ENCODE data around the gene METTL2A.
A peak's percentile ranks its signal among the peaks of the same experiment; 100 is the strongest.
"Not testable (repeated sequence)": the region's sequence is repeated elsewhere in the genome, so short reads cannot be mapped to it uniquely, and the experiment has no call there.

The METTL2A gene

GRCh38 chr17:62423647-62424461 is at the start of gene METTL2A:
Gene METTL2A, plus strand, starts transcription at chr17:62423897. Its CDS starts 6 bp downstream, at chr17:62423903.
- peak; percentile 95 for DNase-seq

- no peak for DNase-seq
These were observed 43.4 kb upstream of the METTL2A start, which contains the start of gene EFCAB3 for GRCh38 chr17:62380253-62380652. Gene EFCAB3, plus strand, starts transcription at chr17:62380553. Its CDS starts 2,427 bp downstream, at chr17:62382980.

- no peak for DNase-seq
These were observed 42.1 kb upstream of the METTL2A start for GRCh38 chr17:62381561-62381960.

GRCh38 chr17:62388856-62389255 is 34.8 kb upstream of the METTL2A start:
- DNase-seq, result no peak

- DNase-seq, result no peak
These were observed 30.8 kb upstream of the METTL2A start for GRCh38 chr17:62392908-62393307.

- no peak for DNase-seq
These were observed 24.8 kb upstream of the METTL2A start for GRCh38 chr17:62398891-62399290.

- no peak for DNase-seq
These were observed 18.2 kb upstream of the METTL2A start for GRCh38 chr17:62405451-62405850.

GRCh38 chr17:62413090-62413489 is 10.6 kb upstream of the METTL2A start:
- DNase-seq, result not testable (repeated sequence)

GRCh38 chr17:62426214-62426613 is 2.5 kb downstream of the METTL2A start:
- not testable (repeated sequence) for DNase-seq

- not testable (repeated sequence) for DNase-seq
These were observed 11.6 kb downstream of the METTL2A start for GRCh38 chr17:62435251-62435650.

- DNase-seq, result not testable (repeated sequence)
These were observed 17.5 kb downstream of the METTL2A start for GRCh38 chr17:62441181-62441580.

GRCh38 chr17:62444063-62444462 is 20.4 kb downstream of the METTL2A start:
- no peak for DNase-seq

- not testable (repeated sequence) for DNase-seq
These were observed 22.1 kb downstream of the METTL2A start for GRCh38 chr17:62445791-62446190.

- not testable (repeated sequence) for DNase-seq
These were observed 28.5 kb downstream of the METTL2A start for GRCh38 chr17:62452195-62452594.

- DNase-seq, result not testable (repeated sequence)
These were observed 29.3 kb downstream of the METTL2A start for GRCh38 chr17:62453041-62453440.

- not testable (repeated sequence) for DNase-seq
These were observed 30.0 kb downstream of the METTL2A start for GRCh38 chr17:62453656-62454055.

- DNase-seq, result not testable (repeated sequence)
These were observed 30.4 kb downstream of the METTL2A start for GRCh38 chr17:62454111-62454510.

GRCh38 chr17:62456016-62456415 is 32.3 kb downstream of the METTL2A start:
- no peak for DNase-seq

- not testable (repeated sequence) for DNase-seq
These were observed 34.8 kb downstream of the METTL2A start for GRCh38 chr17:62458483-62458882.

- DNase-seq, result not testable (repeated sequence)
These were observed 40.7 kb downstream of the METTL2A start for GRCh38 chr17:62464422-62464821.

- DNase-seq, result not testable (repeated sequence)
These were observed 41.6 kb downstream of the METTL2A start for GRCh38 chr17:62465271-62465670.

- peak; percentile 59 for DNase-seq
These were observed 47.1 kb downstream of the METTL2A start for GRCh38 chr17:62470666-62471379.

GRCh38 chr17:62471380-62471880 is 47.7 kb downstream of the METTL2A start:
- not testable (repeated sequence) for DNase-seq

Data from activated CD4-positive, alpha-beta T cell treated with anti-CD3 and anti-CD28 coated beads, Interleukin-2, Interleukin-6, amounts not matched to agents 100 ng/mL and 50 ng/mL, durations not matched to agents 16 hours and 8 hours (primary cell).